ENCODE results near the gene TLCD3A. TPM values are rescaled to one million over a fixed set of nuclear protein-coding genes. Genes with fewer than 3 reads are reported as not detected.

Gene TLCD3A
- total and polyA plus RNA-seq, 9 of the 15 experiments (the other 6 are each of a cell fraction or from before 2014, with no cell fraction given): 1.3 to 13.5 (median 7.3) TPM

DNA sequence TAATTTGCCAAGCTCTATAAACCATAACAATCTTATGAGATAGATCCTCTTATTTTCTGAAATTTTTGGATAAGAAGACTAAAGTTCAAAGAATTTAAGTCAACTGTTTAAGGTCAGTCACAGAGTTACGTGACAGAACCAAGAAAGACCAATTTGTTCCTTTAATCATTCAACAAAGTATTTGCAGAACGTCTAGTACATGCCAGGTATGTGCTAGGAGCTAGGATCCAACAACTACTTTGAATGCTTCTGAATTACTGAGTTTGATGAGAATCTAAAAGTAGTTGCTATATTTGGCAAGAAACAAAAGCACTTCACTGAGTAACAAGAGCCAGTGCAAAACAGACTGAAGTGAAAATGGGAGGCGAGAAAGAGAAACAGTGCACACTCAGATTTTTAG is 34.7 kb downstream of the TLCD3A start:
- H3K9me3 ChIP-seq (replicated peaks; ENCODE audit: control insufficient read depth, insufficient read depth, low read depth, low read length): no peaks in the 10 kb centered on the region
- no peak overlapping the region for H3K4me2 ChIP-seq (ENCODE audit: insufficient read depth, low read length)
- H3K79me2 ChIP-seq (ENCODE audit: control insufficient read depth, insufficient read depth, low read length): no peaks in the 10 kb centered on the region
- H4K20me1 ChIP-seq (replicated peaks; ENCODE audit: control insufficient read depth, insufficient read depth, low read length): no peaks in the 10 kb centered on the region
- H3K9me1 ChIP-seq (ENCODE audit: control insufficient read depth, insufficient read depth, low read length): no peaks in the 10 kb centered on the region
- H3K27me3 ChIP-seq (ENCODE audit: control insufficient read depth in 2 of 2, insufficient read depth in 2 of 2, low read length in 2 of 2): no peaks in the 10 kb centered on the region
- in situ Hi-C loops (cut with MboI) (no loop called here), intact Hi-C loops (cut with micrococcal nuclease) (no loop called here)
- POLR2A ChIA-PET: interaction anchor here (1.4 kb wide), 1 partner anchor 12 kb away, joined by 3 read pairs; no protein-coding TSS in a partner anchor
- no peak overlapping the region for H3K27ac ChIP-seq (ENCODE audit: extremely low read depth, low read depth, low read length)
- H2AFZ ChIP-seq (ENCODE audit: low read depth, low read length): no peak overlapping the region
- DNase-seq (ENCODE audit: extremely low read depth in 1 of 4, low spot score in 3 of 4): no peak
- no peak overlapping the region for H3K4me3 ChIP-seq
- H3K36me3 ChIP-seq (ENCODE audit: control insufficient read depth, insufficient read depth, low read length): peaks cover 61% of the 10 kb centered on the region
- H3K9ac ChIP-seq (ENCODE audit: insufficient read depth in 1 of 2, low read depth in 2 of 2, low read length in 2 of 2): no peak overlapping the region
- TF ChIP-seq ZNF583 (CRISPR knock-in tag; IDR thresholded peaks at IDR 0.05) (no peak), MEF2A (IDR thresholded peaks at IDR 0.05; ENCODE audit: control insufficient read depth, low read depth, low read length) (no peak), THRAP3 (IDR thresholded peaks at IDR 0.05; ENCODE audit: borderline replicate concordance) (no peak), MLLT1 (IDR thresholded peaks at IDR 0.05) (no peak), CXXC5 (CRISPR knock-in tag; IDR thresholded peaks at IDR 0.05) (no peak), ZNF134 (CRISPR knock-in tag; conservative IDR thresholded peaks at IDR 0.05) (no peak)
- TF ChIP-seq, protein P1, sequence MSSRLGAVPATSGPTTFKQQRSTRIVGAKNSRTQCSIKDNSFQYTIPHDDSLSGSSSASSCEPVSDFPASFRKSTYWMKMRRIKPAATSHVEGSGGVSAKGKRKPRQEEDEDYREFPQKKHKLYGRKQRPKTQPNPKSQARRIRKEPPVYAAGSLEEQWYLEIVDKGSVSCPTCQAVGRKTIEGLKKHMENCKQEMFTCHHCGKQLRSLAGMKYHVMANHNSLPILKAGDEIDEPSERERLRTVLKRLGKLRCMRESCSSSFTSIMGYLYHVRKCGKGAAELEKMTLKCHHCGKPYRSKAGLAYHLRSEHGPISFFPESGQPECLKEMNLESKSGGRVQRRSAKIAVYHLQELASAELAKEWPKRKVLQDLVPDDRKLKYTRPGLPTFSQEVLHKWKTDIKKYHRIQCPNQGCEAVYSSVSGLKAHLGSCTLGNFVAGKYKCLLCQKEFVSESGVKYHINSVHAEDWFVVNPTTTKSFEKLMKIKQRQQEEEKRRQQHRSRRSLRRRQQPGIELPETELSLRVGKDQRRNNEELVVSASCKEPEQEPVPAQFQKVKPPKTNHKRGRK (tag; IDR thresholded peaks at IDR 0.05): no peak
- TF ChIP-seq, protein P2, sequence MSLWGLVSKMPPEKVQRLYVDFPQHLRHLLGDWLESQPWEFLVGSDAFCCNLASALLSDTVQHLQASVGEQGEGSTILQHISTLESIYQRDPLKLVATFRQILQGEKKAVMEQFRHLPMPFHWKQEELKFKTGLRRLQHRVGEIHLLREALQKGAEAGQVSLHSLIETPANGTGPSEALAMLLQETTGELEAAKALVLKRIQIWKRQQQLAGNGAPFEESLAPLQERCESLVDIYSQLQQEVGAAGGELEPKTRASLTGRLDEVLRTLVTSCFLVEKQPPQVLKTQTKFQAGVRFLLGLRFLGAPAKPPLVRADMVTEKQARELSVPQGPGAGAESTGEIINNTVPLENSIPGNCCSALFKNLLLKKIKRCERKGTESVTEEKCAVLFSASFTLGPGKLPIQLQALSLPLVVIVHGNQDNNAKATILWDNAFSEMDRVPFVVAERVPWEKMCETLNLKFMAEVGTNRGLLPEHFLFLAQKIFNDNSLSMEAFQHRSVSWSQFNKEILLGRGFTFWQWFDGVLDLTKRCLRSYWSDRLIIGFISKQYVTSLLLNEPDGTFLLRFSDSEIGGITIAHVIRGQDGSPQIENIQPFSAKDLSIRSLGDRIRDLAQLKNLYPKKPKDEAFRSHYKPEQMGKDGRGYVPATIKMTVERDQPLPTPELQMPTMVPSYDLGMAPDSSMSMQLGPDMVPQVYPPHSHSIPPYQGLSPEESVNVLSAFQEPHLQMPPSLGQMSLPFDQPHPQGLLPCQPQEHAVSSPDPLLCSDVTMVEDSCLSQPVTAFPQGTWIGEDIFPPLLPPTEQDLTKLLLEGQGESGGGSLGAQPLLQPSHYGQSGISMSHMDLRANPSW (CRISPR knock-in tag; IDR thresholded peaks at IDR 0.05): no peak
- TF ChIP-seq, protein P3, sequence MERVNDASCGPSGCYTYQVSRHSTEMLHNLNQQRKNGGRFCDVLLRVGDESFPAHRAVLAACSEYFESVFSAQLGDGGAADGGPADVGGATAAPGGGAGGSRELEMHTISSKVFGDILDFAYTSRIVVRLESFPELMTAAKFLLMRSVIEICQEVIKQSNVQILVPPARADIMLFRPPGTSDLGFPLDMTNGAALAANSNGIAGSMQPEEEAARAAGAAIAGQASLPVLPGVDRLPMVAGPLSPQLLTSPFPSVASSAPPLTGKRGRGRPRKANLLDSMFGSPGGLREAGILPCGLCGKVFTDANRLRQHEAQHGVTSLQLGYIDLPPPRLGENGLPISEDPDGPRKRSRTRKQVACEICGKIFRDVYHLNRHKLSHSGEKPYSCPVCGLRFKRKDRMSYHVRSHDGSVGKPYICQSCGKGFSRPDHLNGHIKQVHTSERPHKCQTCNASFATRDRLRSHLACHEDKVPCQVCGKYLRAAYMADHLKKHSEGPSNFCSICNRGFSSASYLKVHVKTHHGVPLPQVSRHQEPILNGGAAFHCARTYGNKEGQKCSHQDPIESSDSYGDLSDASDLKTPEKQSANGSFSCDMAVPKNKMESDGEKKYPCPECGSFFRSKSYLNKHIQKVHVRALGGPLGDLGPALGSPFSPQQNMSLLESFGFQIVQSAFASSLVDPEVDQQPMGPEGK (CRISPR knock-in tag; IDR thresholded peaks at IDR 0.05; ENCODE audit: borderline replicate concordance): no peak
- FAIRE-seq: no peak
- 76% methylated on average over 3 of the region's 3 CpGs for whole genome bisulfite sequencing (ENCODE audit: insufficient coverage, low coverage, missing lambda C conversion rate)
- CTCF ChIA-PET (ENCODE audit: low intra/inter-chr PET ratio): no interaction called here
- no TSS peak for BruUV-seq (replicated peaks)
- no peak for ATAC-seq
- H3K4me1 ChIP-seq (replicated peaks in 1 of 2; ENCODE audit: control insufficient read depth in 2 of 2, insufficient read depth in 2 of 2, low read length in 2 of 2): no peaks in the 10 kb centered on the region

Data from K562 (cell line).